Panc1 (cell line): ENCODE measurements around the gene EVX2. TPM values are rescaled to one million over a fixed set of nuclear protein-coding genes. Genes with fewer than 3 reads are reported as not detected.

Experiments
- ATAC-seq: fragments of 200-7000 bp; cut with Tn5 transposase; 2 replicates; pipeline ENCODE4 v1.9.1; 2020; ENCODE audit warnings: mild to moderate bottlenecking, moderate library complexity
- BruUV-seq: library from RNA; stranded (reverse); fragments of 400-500 nt; replicated peaks from 2 replicates; lab custom pipeline; 2021; lab: Mats Ljungman, UMichigan
- CTCF ChIA-PET: fragments of 300-600 bp; sonication (Branson Sonifier 250); formaldehyde crosslinking; loops from one replicate; lab custom pipeline; 2022; ENCODE audit warnings: antibody characterized with exemption; lab: Charles Lee
- POLR2A ChIA-PET: fragments of 300-600 bp; sonication (Branson Sonifier 250); formaldehyde crosslinking; loops from one replicate; lab custom pipeline; 2022; ENCODE audit warnings: antibody characterized with exemption; lab: Charles Lee
- DNase-seq: peaks from one replicate; pipeline ENCODE4 v3.0.0-alpha.2; 2010; ENCODE audit warnings: low read depth, low spot score
- H3K27ac ChIP-seq: 2 replicates; pipeline ENCODE4 v1.5.1; 2011; ENCODE audit warnings: mild to moderate bottlenecking, low read length, inconsistent platforms
- H3K27me3 ChIP-seq: fragments of 200-500 bp; sonication (Bioruptor generic); 2 replicates; pipeline ENCODE4 v1.6.0; 2014; ENCODE audit warnings: low read length, inconsistent platforms; ENCODE audit not compliant: control insufficient read depth, insufficient read depth
- H3K36me3 ChIP-seq: fragments of 200-500 bp; sonication (Bioruptor generic); 2 replicates; pipeline ENCODE4 v1.5.1; 2014; ENCODE audit warnings: inconsistent platforms, mild to moderate bottlenecking, low read length, moderate library complexity; ENCODE audit not compliant: control insufficient read depth, insufficient read depth
- H3K4me1 ChIP-seq: 2 replicates; pipeline ENCODE4 v1.5.1; 2011; ENCODE audit warnings: inconsistent platforms, mild to moderate bottlenecking, low read length, moderate library complexity; ENCODE audit not compliant: control insufficient read depth, insufficient read depth
- H3K4me3 ChIP-seq, 2 experiments: 2 replicates each; pipeline ENCODE4 v1.5.1; 2011 to 2012; ENCODE audit warnings: low read depth in 2 of 2, low read length in 2 of 2, mild to moderate bottlenecking in 2 of 2, inconsistent platforms in 1 of 2, moderate library complexity in 1 of 2
- H3K9me3 ChIP-seq: fragments of 200-500 bp; sonication (Bioruptor generic); 2 replicates; pipeline ENCODE4 v1.5.1; 2014; ENCODE audit warnings: low read depth, mild to moderate bottlenecking, inconsistent platforms, low read length, moderate library complexity; ENCODE audit not compliant: control insufficient read depth, insufficient read depth
- CTCF ChIP-seq: fragments of 450-650 bp; IDR thresholded peaks from 2 replicates; pipeline ENCODE4 v1.5.1; 2017; ENCODE audit warnings: mild to moderate bottlenecking
- POLR2AphosphoS5 ChIP-seq: IDR thresholded peaks from 2 replicates; pipeline ENCODE4 v1.6.1; 2012; ENCODE audit warnings: mild to moderate bottlenecking, low read depth, low read length, moderate library complexity
- REST ChIP-seq, 2 experiments: IDR thresholded peaks; 2 replicates each; pipeline ENCODE4 v1.6.1; 2011 to 2012; ENCODE audit warnings: low read depth in 2 of 2, control low read depth in 1 of 2, low read length in 1 of 2, mild to moderate bottlenecking in 1 of 2, moderate library complexity in 1 of 2; ENCODE audit not compliant: insufficient read depth in 1 of 2
- SIN3A ChIP-seq: IDR thresholded peaks from 2 replicates; pipeline ENCODE4 v1.6.1; 2012; ENCODE audit warnings: low read depth, mild to moderate bottlenecking, low read length, moderate library complexity, borderline replicate concordance; ENCODE audit not compliant: insufficient read depth
- TCF7L2 ChIP-seq: IDR thresholded peaks from 2 replicates; pipeline ENCODE4 v1.6.1; 2011; ENCODE audit warnings: mild to moderate bottlenecking, low read depth, low read length, inconsistent platforms
- in situ Hi-C: cut with HindIII; loops from 2 replicates; pipeline ENCODE4 v1.10.0; 2016; ENCODE audit warnings: low sequenced_read_pairs, low pct_unique_long_range_greater_than_20kb
- intact Hi-C: fragments of 100-400 bp; cut with micrococcal nuclease; formaldehyde crosslinking; loops from one replicate; pipeline ENCODE4 v1.10.0; 2022; ENCODE audit not compliant: unreplicated experiment
- total RNA-seq: library from RNA; stranded (reverse); gene quantifications from one replicate; pipeline ENCODE4 v1.2.1, GENCODE V29; 2021; ENCODE audit not compliant: unreplicated experiment

EVX2 gene
- total RNA-seq, 1 experiment from 2014 or later, result not detected

GRCh38 chr2:176104316-176105077 is 20.7 kb upstream of the EVX2 start:
- Histone ChIP-seq H3K4me3 (no peak overlapping the region), H3K27ac (no peak overlapping the region), H3K36me3 (no peaks in the 10 kb centered on the region), H3K4me1 (peaks cover 5% of the 10 kb centered on the region), H3K27me3 (no peaks in the 10 kb centered on the region), H3K9me3 (no peaks in the 10 kb centered on the region)
- ChIA-PET CTCF (no interaction called here), POLR2A (interaction anchor here (0.5 kb wide), 1 partner anchor 91 kb away, joined by 7 read pairs; no protein-coding TSS in a partner anchor)
- TF ChIP-seq REST (IDR thresholded peaks at IDR 0.05; ENCODE audit: insufficient read depth in 1 of 2, low read depth in 2 of 2, low read length in 1 of 2), result no peak
- TF ChIP-seq TCF7L2, result no peak
- TF ChIP-seq CTCF, result no peak
- no peak for TF ChIP-seq POLR2AphosphoS5
- TF ChIP-seq SIN3A, result no peak
- in situ Hi-C loops (no loop called here), intact Hi-C loops (no loop called here)
- BruUV-seq, result no TSS peak
- ATAC-seq (no peak), DNase-seq (no peak)

GRCh38 chr2:176103742-176104315 is 20.1 kb upstream of the EVX2 start:
- Histone ChIP-seq H3K4me3 (no peak overlapping the region), H3K27me3 (peaks cover 2% of the 10 kb centered on the region), H3K27ac (no peak overlapping the region), H3K9me3 (no peaks in the 10 kb centered on the region), H3K36me3 (no peaks in the 10 kb centered on the region), H3K4me1 (peaks cover 5% of the 10 kb centered on the region)
- ATAC-seq (no peak), DNase-seq (no peak)
- intact Hi-C loops (no loop called here), in situ Hi-C loops (no loop called here)
- TF ChIP-seq POLR2AphosphoS5, result no peak
- TF ChIP-seq TCF7L2, result no peak
- TF ChIP-seq SIN3A, result no peak
- TF ChIP-seq REST (IDR thresholded peaks at IDR 0.05; ENCODE audit: insufficient read depth in 1 of 2, low read depth in 2 of 2, low read length in 1 of 2), result no peak
- no peak for TF ChIP-seq CTCF
- POLR2A ChIA-PET, result no interaction called here
- CTCF ChIA-PET, result no interaction called here
- no TSS peak for BruUV-seq
